Caco-2 (cell line): ENCODE measurements around the gene MYL12B. TPM values are rescaled to one million over a fixed set of nuclear protein-coding genes. Genes with fewer than 3 reads are reported as not detected.

Source experiments
- BruUV-seq: library from RNA; stranded (reverse); fragments of 400-500 nt; replicated peaks from 2 replicates; lab custom pipeline; 2021; lab: Mats Ljungman, UMichigan
- CTCF ChIA-PET: fragments of 300-600 bp; sonication (Branson Sonifier 250); formaldehyde crosslinking; loops from one replicate; lab custom pipeline; 2022; ENCODE audit warnings: antibody characterized with exemption; lab: Charles Lee
- POLR2A ChIA-PET: fragments of 300-600 bp; sonication (Branson Sonifier 250); formaldehyde crosslinking; loops from one replicate; lab custom pipeline; 2022; ENCODE audit warnings: antibody characterized with exemption; lab: Charles Lee
- DNase-seq, 2 experiments: peaks; one replicate each; pipeline versions ENCODE4 v3.0.0 to v3.0.0-alpha.2; 2020 to 2022
- H3K27me3 ChIP-seq: replicated peaks from 2 replicates; pipeline ENCODE4 v1.6.0; 2011; ENCODE audit warnings: low read length; ENCODE audit not compliant: control insufficient read depth, insufficient read depth
- H3K36me3 ChIP-seq: 2 replicates; pipeline ENCODE4 v1.5.1; 2011; ENCODE audit warnings: low read length; ENCODE audit not compliant: control insufficient read depth, insufficient read depth
- H3K4me1 ChIP-seq: fragments of 250-450 bp; sonication (Bioruptor Pico); 2 replicates; pipeline ENCODE4 v1.5.1; 2020; ENCODE audit warnings: mild to moderate bottlenecking
- H3K4me3 ChIP-seq: 2 replicates; pipeline ENCODE4 v1.5.1; 2011; ENCODE audit warnings: low read depth, mild to moderate bottlenecking, control low read depth, low read length
- H3K9me3 ChIP-seq: fragments of 250-450 bp; sonication (Bioruptor Pico); 2 replicates; pipeline ENCODE4 v1.5.1; 2020; ENCODE audit warnings: mild to moderate bottlenecking, moderate library complexity
- H3K27ac Mint-ChIP-seq: one replicate; pipeline ENCODE4 v1.8.0; 2022; ENCODE audit warnings: mixed read lengths; ENCODE audit not compliant: unreplicated experiment
- H3K27me3 Mint-ChIP-seq: one replicate; pipeline ENCODE4 v1.8.0; 2022; ENCODE audit warnings: mixed read lengths; ENCODE audit not compliant: insufficient read depth, unreplicated experiment
- H3K36me3 Mint-ChIP-seq: one replicate; pipeline ENCODE4 v1.8.0; 2022; ENCODE audit warnings: mild to moderate bottlenecking, mixed read lengths; ENCODE audit not compliant: insufficient read depth, unreplicated experiment
- H3K4me1 Mint-ChIP-seq: one replicate; pipeline ENCODE4 v1.8.0; 2022; ENCODE audit warnings: low read depth, mixed read lengths; ENCODE audit not compliant: unreplicated experiment
- H3K4me3 Mint-ChIP-seq: one replicate; pipeline ENCODE4 v1.8.0; 2022; ENCODE audit warnings: mild to moderate bottlenecking, moderate library complexity, mixed read lengths; ENCODE audit not compliant: unreplicated experiment
- H3K9me3 Mint-ChIP-seq: one replicate; pipeline ENCODE4 v1.8.0; 2022; ENCODE audit warnings: mixed read lengths; ENCODE audit not compliant: unreplicated experiment
- intact Hi-C: fragments of 100-400 bp; cut with micrococcal nuclease; formaldehyde crosslinking; loops from one replicate; pipeline ENCODE4 v1.10.0; 2022; ENCODE audit not compliant: unreplicated experiment
- total RNA-seq: library from RNA; stranded (reverse); gene quantifications from 2 replicates; pipeline ENCODE4 v1.2.3, GENCODE V29; 2022
- TF ChIP-seq, protein P1 (sequence below), 2 experiments: fragments of 200-600 bp in 1 of 2; IDR thresholded peaks; 1 replicate in 1 of 2; 2 replicates in 1 of 2; pipeline versions ENCODE4 v1.5.1 to v1.8.0; 2011 to 2022; ENCODE audit warnings: antibody characterized with exemption in 1 of 2, control low read depth in 1 of 2, inconsistent platforms in 1 of 2, low read depth in 1 of 2, low read length in 1 of 2, mild to moderate bottlenecking in 1 of 2, moderate library complexity in 1 of 2; ENCODE audit not compliant: insufficient read depth in 1 of 2, severe bottlenecking in 1 of 2, unreplicated experiment in 1 of 2

Gene MYL12B
- total RNA-seq, 1 experiment from 2014 or later: 467 TPM

GRCh38 chr18:3323900-3324299 is 62.0 kb downstream of the MYL12B start:
- Histone ChIP-seq H3K27me3 (no peaks in the 10 kb centered on the region), H3K36me3 (no peaks in the 10 kb centered on the region), H3K4me1 (peaks cover 6% of the 10 kb centered on the region), H3K9me3 (no peaks in the 10 kb centered on the region), H3K4me3 (no peak overlapping the region)
- Mint-ChIP-seq H3K36me3 (peaks cover 6% of the 10 kb centered on the region), H3K4me3 (no peak overlapping the region), H3K27me3 (no peaks in the 10 kb centered on the region), H3K9me3 (peaks cover 18% of the 10 kb centered on the region), H3K27ac (no peak overlapping the region), H3K4me1 (peaks cover 9% of the 10 kb centered on the region)
- TF ChIP-seq, protein P1, sequence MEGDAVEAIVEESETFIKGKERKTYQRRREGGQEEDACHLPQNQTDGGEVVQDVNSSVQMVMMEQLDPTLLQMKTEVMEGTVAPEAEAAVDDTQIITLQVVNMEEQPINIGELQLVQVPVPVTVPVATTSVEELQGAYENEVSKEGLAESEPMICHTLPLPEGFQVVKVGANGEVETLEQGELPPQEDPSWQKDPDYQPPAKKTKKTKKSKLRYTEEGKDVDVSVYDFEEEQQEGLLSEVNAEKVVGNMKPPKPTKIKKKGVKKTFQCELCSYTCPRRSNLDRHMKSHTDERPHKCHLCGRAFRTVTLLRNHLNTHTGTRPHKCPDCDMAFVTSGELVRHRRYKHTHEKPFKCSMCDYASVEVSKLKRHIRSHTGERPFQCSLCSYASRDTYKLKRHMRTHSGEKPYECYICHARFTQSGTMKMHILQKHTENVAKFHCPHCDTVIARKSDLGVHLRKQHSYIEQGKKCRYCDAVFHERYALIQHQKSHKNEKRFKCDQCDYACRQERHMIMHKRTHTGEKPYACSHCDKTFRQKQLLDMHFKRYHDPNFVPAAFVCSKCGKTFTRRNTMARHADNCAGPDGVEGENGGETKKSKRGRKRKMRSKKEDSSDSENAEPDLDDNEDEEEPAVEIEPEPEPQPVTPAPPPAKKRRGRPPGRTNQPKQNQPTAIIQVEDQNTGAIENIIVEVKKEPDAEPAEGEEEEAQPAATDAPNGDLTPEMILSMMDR (IDR thresholded peaks at IDR 0.05; ENCODE audit: insufficient read depth in 1 of 2, low read depth in 1 of 2, low read length in 1 of 2, severe bottlenecking in 1 of 2, unreplicated experiment in 1 of 2): no peak
- no TSS peak for BruUV-seq
- POLR2A ChIA-PET: no interaction called here
- CTCF ChIA-PET: no interaction called here
- intact Hi-C loops: no loop called here
- no peak for DNase-seq

Other genes with a start within 250 kb of the MYL12B start
- gene LPIN2, start 249.0 kb upstream of the MYL12B start, total RNA-seq: 25.3 and 26.2 TPM in 2 replicates
- 0.41 and 0.49 TPM in 2 replicates for gene MYOM1, start 42.2 kb upstream of the MYL12B start, total RNA-seq
- gene MYL12A, start 14.3 kb upstream of the MYL12B start, total RNA-seq: 272 and 276 TPM in 2 replicates
- gene TGIF1, start 188.0 kb downstream of the MYL12B start, total RNA-seq: 103 and 107 TPM in 2 replicates